Left ventricle myocardium superior (tissue), 1 donor: ENCODE measurements around the gene ACAP3. TPM values are rescaled to one million over a fixed set of nuclear protein-coding genes. Genes with fewer than 3 reads are reported as not detected.
"Not testable (repeated sequence)": the region's sequence is repeated elsewhere in the genome, so short reads cannot be mapped to it uniquely, and the experiment has no call there.

Experiments
- ATAC-seq: fragments of 200-7000 bp; cut with Tn5 transposase; one replicate; pipeline ENCODE4 v1.9.1; 2020; ENCODE audit warnings: mild to moderate bottlenecking, moderate library complexity
- DNase-seq: peaks from one replicate; pipeline ENCODE4 v3.0.0-alpha.2; 2020
- intact Hi-C: fragments of 100-400 bp; cut with micrococcal nuclease; formaldehyde crosslinking; loops from one replicate; pipeline ENCODE4 v1.11.0; 2022
- total RNA-seq: library from RNA; stranded (reverse); fragmentation: NEBNext Ultra II Directional; extraction: Animal tissue kit (Norgen Biotek cat#: 25700); gene quantifications from one replicate; pipeline ENCODE4 v1.2.1, GENCODE V29; 2021
- donor health status: DM: no; HTN: yes; CAD: no; lungs with severe emphysema.

Gene ACAP3
- total RNA-seq, 1 donor from 2014 or later = 60.4 TPM

- DNase-seq = no peak
- no peak for ATAC-seq
- intact Hi-C loops = no loop called here
Measured at GRCh38 chr1:1259119-1259488, 48.6 kb downstream of the ACAP3 start.

GRCh38 chr1:1256956-1257871 is 50.5 kb downstream of the ACAP3 start:
- DNase-seq (no peak), ATAC-seq (no peak)
- intact Hi-C loops = no loop called here

GRCh38 chr1:1255611-1256010 is 52.1 kb downstream of the ACAP3 start:
- ATAC-seq = no peak
- intact Hi-C loops = no loop called here
- DNase-seq = no peak

- ATAC-seq (no peak), DNase-seq (no peak)
- intact Hi-C loops = no loop called here
Measured at GRCh38 chr1:1255078-1255477, 52.7 kb downstream of the ACAP3 start.

GRCh38 chr1:1254667-1254998 is 53.1 kb downstream of the ACAP3 start:
- no peak for ATAC-seq
- intact Hi-C loops = no loop called here
- DNase-seq = no peak

- intact Hi-C loops = no loop called here
- DNase-seq (no peak), ATAC-seq (no peak)
Measured at GRCh38 chr1:1253972-1254666, 53.6 kb downstream of the ACAP3 start.

- intact Hi-C loops = no loop called here
- DNase-seq = no peak
- ATAC-seq = no peak
Measured at GRCh38 chr1:1253314-1253713, 54.4 kb downstream of the ACAP3 start.

- ATAC-seq (no peak), DNase-seq (no peak)
- intact Hi-C loops = no loop called here
Measured at GRCh38 chr1:1250786-1251284, 56.9 kb downstream of the ACAP3 start.

GRCh38 chr1:1248009-1248913 is 59.5 kb downstream of the ACAP3 start:
- DNase-seq, ATAC-seq, intact Hi-C loops: not testable (repeated sequence)

GRCh38 chr1:1247341-1247913 is 60.3 kb downstream of the ACAP3 start:
- DNase-seq (no peak), ATAC-seq (no peak)
- intact Hi-C loops = no loop called here

- intact Hi-C loops = no loop called here
- DNase-seq (no peak), ATAC-seq (no peak)
Measured at GRCh38 chr1:1246577-1247340, 61.0 kb downstream of the ACAP3 start, which contains the start of gene C1QTNF12. C1QTNF12 (minus strand) TSS chr1:1246722; CDS start chr1:1246690, 32 bp downstream.

- no peak for ATAC-seq
- intact Hi-C loops = no loop called here
- no peak for DNase-seq
Measured at GRCh38 chr1:1245817-1246576, 61.7 kb downstream of the ACAP3 start.

- ATAC-seq (no peak), DNase-seq (no peak)
- intact Hi-C loops = no loop called here
Measured at GRCh38 chr1:1245178-1245816, 62.4 kb downstream of the ACAP3 start.

GRCh38 chr1:1244192-1244811 is 63.4 kb downstream of the ACAP3 start:
- no peak for ATAC-seq
- DNase-seq = no peak
- intact Hi-C loops = no loop called here

GRCh38 chr1:1243807-1244191 is 63.9 kb downstream of the ACAP3 start:
- ATAC-seq (no peak), DNase-seq (no peak)
- intact Hi-C loops = no loop called here

GRCh38 chr1:1243266-1243660 is 64.5 kb downstream of the ACAP3 start:
- intact Hi-C loops = no loop called here
- DNase-seq = no peak
- ATAC-seq = no peak
